Stimulated activated naive B cell treated with anti-CD40 and anti-IgM and Interleukin-4, amounts not matched to agents 10 μg/mL and 1 μg/mL and 100 μg/mL, for 72 hours (primary cell): ENCODE measurements around the gene TBC1D10B.
"Not testable (repeated sequence)": the region's sequence is repeated elsewhere in the genome, so short reads cannot be mapped to it uniquely, and the experiment has no call there.

Experiments used
- ATAC-seq, 2 donors: fragments of 150-1000 bp; cut with Tn5 transposase; replicated peaks; 2 replicates each; pipeline ENCODE4 v1.10.0; 2021; ENCODE audit warnings: moderate library complexity in 1 of 2
- DNase-seq: peaks from one replicate; pipeline ENCODE4 v3.0.0; 2021
- H3K27ac Mint-ChIP-seq: one replicate; pipeline ENCODE4 v1.8.0; 2022; ENCODE audit warnings: mild to moderate bottlenecking, mixed read lengths
- H3K27me3 Mint-ChIP-seq, 2 donors: one replicate each; pipeline ENCODE4 v1.8.0; 2022; ENCODE audit warnings: mixed read lengths in 2 of 2
- H3K36me3 Mint-ChIP-seq, 2 donors: one replicate each; pipeline ENCODE4 v1.8.0; 2022; ENCODE audit warnings: mixed read lengths in 2 of 2, mild to moderate bottlenecking in 1 of 2
- H3K4me1 Mint-ChIP-seq, 2 donors: one replicate each; pipeline ENCODE4 v1.8.0; 2022; ENCODE audit warnings: mixed read lengths in 2 of 2, mild to moderate bottlenecking in 1 of 2
- H3K4me3 Mint-ChIP-seq, 2 donors: one replicate each; pipeline ENCODE4 v1.8.0; 2022; ENCODE audit warnings: mild to moderate bottlenecking in 2 of 2, mixed read lengths in 2 of 2, moderate library complexity in 1 of 2
- H3K9me3 Mint-ChIP-seq, 2 donors: one replicate each; pipeline ENCODE4 v1.8.0; 2022; ENCODE audit warnings: mixed read lengths in 2 of 2, mild to moderate bottlenecking in 1 of 2

Gene TBC1D10B

GRCh38 chr16:30349675-30350074, 20.6 kb downstream of the TBC1D10B start:
- peak overlapping the region; percentile 44 to 55 for H3K4me3 Mint-ChIP-seq
- H3K4me1 Mint-ChIP-seq, result peaks cover 46 to 60% of the 10 kb centered on the region in 2 donors
- peaks cover 35 to 52% of the 10 kb centered on the region in 2 donors for H3K36me3 Mint-ChIP-seq
- peak overlapping the region; percentile 88 for H3K27ac Mint-ChIP-seq
- no peaks in the 10 kb centered on the region for H3K27me3 Mint-ChIP-seq
- no peak for DNase-seq
- peak; percentile 41 to 44 for ATAC-seq
- H3K9me3 Mint-ChIP-seq, result no peaks in the 10 kb centered on the region

- DNase-seq (no peak), ATAC-seq (no peak)
- peak overlapping the region; percentile 63 for H3K27ac Mint-ChIP-seq
- peaks cover 30 to 46% of the 10 kb centered on the region in 2 donors for H3K36me3 Mint-ChIP-seq
- H3K9me3 Mint-ChIP-seq, result no peaks in the 10 kb centered on the region
- H3K27me3 Mint-ChIP-seq, result no peaks in the 10 kb centered on the region
- no peak overlapping the region for H3K4me3 Mint-ChIP-seq
- peaks cover 39 to 53% of the 10 kb centered on the region in 2 donors for H3K4me1 Mint-ChIP-seq
Observed at GRCh38 chr16:30348929-30349328, 21.4 kb downstream of the TBC1D10B start.

- H3K4me3 Mint-ChIP-seq, result no peak overlapping the region
- H3K4me1 Mint-ChIP-seq, result peaks cover 32 to 45% of the 10 kb centered on the region in 2 donors
- H3K9me3 Mint-ChIP-seq, result no peaks in the 10 kb centered on the region
- DNase-seq (no peak), ATAC-seq (no peak)
- peaks cover 23 to 38% of the 10 kb centered on the region in 2 donors for H3K36me3 Mint-ChIP-seq
- H3K27me3 Mint-ChIP-seq, result no peaks in the 10 kb centered on the region
- peak overlapping the region; percentile 42 for H3K27ac Mint-ChIP-seq
Observed at GRCh38 chr16:30348113-30348512, 22.2 kb downstream of the TBC1D10B start.

GRCh38 chr16:30346286-30346685, 24.0 kb downstream of the TBC1D10B start:
- Mint-ChIP-seq H3K9me3 (no peaks in the 10 kb centered on the region), H3K36me3 (peaks cover 18 to 21% of the 10 kb centered on the region in 2 donors), H3K4me1 (peaks cover 22 to 26% of the 10 kb centered on the region in 2 donors), H3K4me3 (no peak overlapping the region), H3K27ac (no peak overlapping the region), H3K27me3 (no peaks in the 10 kb centered on the region)
- DNase-seq (no peak), ATAC-seq (no peak)

GRCh38 chr16:30343491-30343820, 26.8 kb downstream of the TBC1D10B start:
- not testable (repeated sequence) for H3K27me3 Mint-ChIP-seq, H3K9me3 Mint-ChIP-seq, H3K4me1 Mint-ChIP-seq, DNase-seq, H3K27ac Mint-ChIP-seq, H3K4me3 Mint-ChIP-seq, ATAC-seq, H3K36me3 Mint-ChIP-seq

GRCh38 chr16:30342751-30343490, 27.4 kb downstream of the TBC1D10B start:
- Mint-ChIP-seq H3K9me3 (no peaks in the 10 kb centered on the region), H3K4me1 (peaks cover 0 to 2% of the 10 kb centered on the region in 2 donors), H3K36me3 (peaks cover 0 to 6% of the 10 kb centered on the region in 2 donors)

GRCh38 chr16:30341971-30342370, 28.3 kb downstream of the TBC1D10B start:
- H3K9me3 Mint-ChIP-seq, DNase-seq, H3K27me3 Mint-ChIP-seq, H3K4me3 Mint-ChIP-seq, H3K36me3 Mint-ChIP-seq, H3K27ac Mint-ChIP-seq, H3K4me1 Mint-ChIP-seq, ATAC-seq: not testable (repeated sequence)

More at GRCh38 chr16:30342751-30343490, 27.4 kb downstream of the TBC1D10B start:
- H3K27me3 Mint-ChIP-seq, result no peaks in the 10 kb centered on the region
- ATAC-seq (no peak), DNase-seq (no peak)
- H3K27ac Mint-ChIP-seq, result no peak overlapping the region
- H3K4me3 Mint-ChIP-seq, result no peak overlapping the region

GRCh38 chr16:30340621-30341020, 29.7 kb downstream of the TBC1D10B start:
- Mint-ChIP-seq H3K27ac (no peak overlapping the region), H3K4me3 (no peak overlapping the region), H3K4me1 (peaks cover 15 to 19% of the 10 kb centered on the region in 2 donors), H3K36me3 (peaks cover 0 to 6% of the 10 kb centered on the region in 2 donors), H3K9me3 (no peaks in the 10 kb centered on the region), H3K27me3 (no peaks in the 10 kb centered on the region)
- no peak for ATAC-seq
- no peak for DNase-seq

- not testable (repeated sequence) for H3K4me3 Mint-ChIP-seq, H3K36me3 Mint-ChIP-seq, H3K27me3 Mint-ChIP-seq, ATAC-seq, H3K27ac Mint-ChIP-seq, H3K9me3 Mint-ChIP-seq, DNase-seq
- peaks cover 17 to 23% of the 10 kb centered on the region in 2 donors for H3K4me1 Mint-ChIP-seq
Observed at GRCh38 chr16:30338715-30339114, 31.6 kb downstream of the TBC1D10B start.

- H3K27ac Mint-ChIP-seq, DNase-seq: not testable (repeated sequence)
- peak overlapping the region in 1 of 2 donors; percentile 62 for H3K4me3 Mint-ChIP-seq
Observed at GRCh38 chr16:30337964-30338357, 32.3 kb downstream of the TBC1D10B start.

GRCh38 chr16:30335598-30336474, 34.5 kb downstream of the TBC1D10B start:
- peaks cover 0 to 9% of the 10 kb centered on the region in 2 donors for H3K36me3 Mint-ChIP-seq
- DNase-seq (no peak), ATAC-seq (peak in 1 of 2 donors; percentile 21)
- no peaks in the 10 kb centered on the region for H3K27me3 Mint-ChIP-seq
- peak overlapping the region; percentile 92 to 94 for H3K4me3 Mint-ChIP-seq
- no peaks in the 10 kb centered on the region for H3K9me3 Mint-ChIP-seq
- H3K4me1 Mint-ChIP-seq, result peaks cover 19 to 34% of the 10 kb centered on the region in 2 donors
- peak overlapping the region; percentile 98 for H3K27ac Mint-ChIP-seq

More at GRCh38 chr16:30337964-30338357, 32.3 kb downstream of the TBC1D10B start:
- not testable (repeated sequence) for H3K36me3 Mint-ChIP-seq, H3K9me3 Mint-ChIP-seq, ATAC-seq, H3K27me3 Mint-ChIP-seq
- peaks cover 17 to 23% of the 10 kb centered on the region in 2 donors for H3K4me1 Mint-ChIP-seq

GRCh38 chr16:30335028-30335597, 35.2 kb downstream of the TBC1D10B start:
- Mint-ChIP-seq H3K27ac (peak overlapping the region; percentile 98), H3K4me1 (peaks cover 23 to 39% of the 10 kb centered on the region in 2 donors), H3K4me3 (peak overlapping the region; percentile 92 to 94)
- peak; percentile 80 for DNase-seq
- not testable (repeated sequence) for H3K9me3 Mint-ChIP-seq, H3K27me3 Mint-ChIP-seq, H3K36me3 Mint-ChIP-seq
- peak; percentile 81 to 82 for ATAC-seq

GRCh38 chr16:30334473-30334989, 35.8 kb downstream of the TBC1D10B start:
- peaks cover 25 to 44% of the 10 kb centered on the region in 2 donors for H3K4me1 Mint-ChIP-seq
- peak overlapping the region; percentile 94 to 95 for H3K4me3 Mint-ChIP-seq
- not testable (repeated sequence) for H3K36me3 Mint-ChIP-seq, H3K9me3 Mint-ChIP-seq, H3K27me3 Mint-ChIP-seq
- DNase-seq (peak; percentile 84), ATAC-seq (peak; percentile 89 to 91)
- H3K27ac Mint-ChIP-seq, result peak overlapping the region; percentile 98

- not testable (repeated sequence) for H3K9me3 Mint-ChIP-seq, DNase-seq, ATAC-seq, H3K27ac Mint-ChIP-seq, H3K4me3 Mint-ChIP-seq, H3K27me3 Mint-ChIP-seq
- peaks cover 2 to 10% of the 10 kb centered on the region in 2 donors for H3K36me3 Mint-ChIP-seq
- peaks cover 12 to 24% of the 10 kb centered on the region in 2 donors for H3K4me1 Mint-ChIP-seq
Observed at GRCh38 chr16:30324220-30324619, 46.1 kb downstream of the TBC1D10B start.
